ENCODE results near the gene AOAH.

The AOAH gene

GRCh38 chr7:36638586-36639263, 85.6 kb downstream of the AOAH start:
- H3K4me2 ChIP-seq, result peak overlapping the region; percentile 74
- H3K27ac ChIP-seq, result no peak overlapping the region; the same call in 1 of the 2 replicates
- TF ChIP-seq Cebpa-rat (IDR thresholded peaks at IDR 0.05), result no peak
- H3K9ac ChIP-seq, result no peak overlapping the region; the same call in 1 of the 2 replicates
- peaks cover 63% of the 10 kb centered on the region for H3K4me1 ChIP-seq
- no peak overlapping the region for H3K4me3 ChIP-seq
- no peaks in the 10 kb centered on the region for H3K9me3 ChIP-seq
- H3K36me3 ChIP-seq, result no peaks in the 10 kb centered on the region
- H3K27me3 ChIP-seq, result no peaks in the 10 kb centered on the region
- H4K20me1 ChIP-seq, result no peaks in the 10 kb centered on the region

- H4K20me1 ChIP-seq, result no peaks in the 10 kb centered on the region
- no peak overlapping the region for H3K4me3 ChIP-seq
- no peaks in the 10 kb centered on the region for H3K36me3 ChIP-seq
- H3K9ac ChIP-seq, result no peak overlapping the region
- H3K9me3 ChIP-seq, result no peaks in the 10 kb centered on the region
- TF ChIP-seq Cebpa-rat (IDR thresholded peaks at IDR 0.05), result no peak
- H3K27me3 ChIP-seq, result no peaks in the 10 kb centered on the region
- H3K27ac ChIP-seq, result no peak overlapping the region
- H3K4me1 ChIP-seq, result peaks cover 63% of the 10 kb centered on the region
- peak overlapping the region; percentile 74 for H3K4me2 ChIP-seq
These were observed 86.2 kb downstream of the AOAH start for GRCh38 chr7:36638140-36638539.

- 0 out of 2 replicates have a peak overlapping the region, but pooled peaks have one; percentile 4 for H3K4me2 ChIP-seq
- no peaks in the 10 kb centered on the region for H3K36me3 ChIP-seq
- H3K9ac ChIP-seq, result no peak overlapping the region
- H3K27ac ChIP-seq, result no peak overlapping the region
- no peaks in the 10 kb centered on the region for H3K9me3 ChIP-seq
- no peak for TF ChIP-seq Cebpa-rat (IDR thresholded peaks at IDR 0.05)
- H3K27me3 ChIP-seq, result no peaks in the 10 kb centered on the region
- H4K20me1 ChIP-seq, result no peaks in the 10 kb centered on the region
- H3K4me1 ChIP-seq, result peaks cover 57% of the 10 kb centered on the region
- no peak overlapping the region for H3K4me3 ChIP-seq
These were observed 86.9 kb downstream of the AOAH start for GRCh38 chr7:36637417-36637816.

DNA sequence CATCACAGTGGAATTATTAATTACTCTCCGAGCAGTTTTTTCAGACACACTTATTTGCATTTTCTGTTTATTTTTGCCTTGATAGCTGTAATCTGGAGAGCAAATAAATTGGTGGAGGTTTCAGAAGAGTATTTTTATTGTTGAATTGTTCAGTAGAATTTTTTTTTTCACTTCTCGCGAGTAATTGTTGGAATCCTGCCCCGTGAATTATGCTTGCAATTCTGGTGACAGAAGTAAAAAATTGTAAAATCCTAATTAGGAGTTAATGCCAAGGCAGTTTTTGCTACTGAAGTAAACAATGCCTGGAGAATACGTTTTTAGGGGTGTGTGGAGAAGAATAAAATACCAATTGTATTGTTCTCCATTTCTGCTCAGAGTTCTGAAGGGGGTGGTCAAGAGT, 88.2 kb downstream of the AOAH start:
- no peaks in the 10 kb centered on the region for H4K20me1 ChIP-seq
- H3K27ac ChIP-seq, result no peak overlapping the region
- H3K36me3 ChIP-seq, result no peaks in the 10 kb centered on the region
- TF ChIP-seq Cebpa-rat (IDR thresholded peaks at IDR 0.05), result no peak
- H3K4me2 ChIP-seq, result no peak overlapping the region
- peaks cover 47% of the 10 kb centered on the region for H3K4me1 ChIP-seq
- H3K9me3 ChIP-seq, result no peaks in the 10 kb centered on the region
- no peak overlapping the region for H3K9ac ChIP-seq
- no peaks in the 10 kb centered on the region for H3K27me3 ChIP-seq
- no peak overlapping the region for H3K4me3 ChIP-seq

DNA sequence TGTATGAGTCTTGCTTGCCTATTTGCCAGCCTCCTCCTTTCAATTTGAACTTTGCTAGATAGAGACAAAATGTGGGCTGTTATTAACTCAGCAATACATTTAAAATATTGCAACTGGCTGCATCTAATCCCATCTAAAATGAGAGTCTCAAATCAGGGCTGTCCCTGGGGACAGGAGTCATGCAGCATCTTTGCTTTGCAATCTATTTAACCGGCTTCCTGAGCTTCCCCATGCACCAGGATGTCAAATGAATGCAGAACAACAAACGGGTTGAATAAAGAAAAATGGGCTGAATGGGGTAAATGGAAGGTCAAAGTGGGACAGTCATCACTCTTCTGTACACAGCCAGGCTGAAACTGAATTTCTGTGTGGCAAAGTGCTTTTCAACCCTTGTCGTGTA, 89.2 kb downstream of the AOAH start:
- H3K36me3 ChIP-seq, result no peaks in the 10 kb centered on the region
- H4K20me1 ChIP-seq, result no peaks in the 10 kb centered on the region
- H3K9me3 ChIP-seq, result no peaks in the 10 kb centered on the region
- no peak for TF ChIP-seq Cebpa-rat (IDR thresholded peaks at IDR 0.05)
- H3K9ac ChIP-seq, result no peak overlapping the region
- no peaks in the 10 kb centered on the region for H3K27me3 ChIP-seq
- no peak overlapping the region for H3K27ac ChIP-seq
- H3K4me1 ChIP-seq, result peaks cover 37% of the 10 kb centered on the region
- no peak overlapping the region for H3K4me3 ChIP-seq
- peak overlapping the region; percentile 4; the same call in 1 of the 2 replicates for H3K4me2 ChIP-seq

- Histone ChIP-seq H3K27me3 (no peaks in the 10 kb centered on the region), H3K4me2 (no peak overlapping the region), H4K20me1 (no peaks in the 10 kb centered on the region), H3K27ac (no peak overlapping the region), H3K4me1 (peaks cover 20% of the 10 kb centered on the region), H3K9me3 (no peaks in the 10 kb centered on the region), H3K9ac (no peak overlapping the region), H3K4me3 (no peak overlapping the region), H3K36me3 (no peaks in the 10 kb centered on the region)
- no peak for TF ChIP-seq Cebpa-rat (IDR thresholded peaks at IDR 0.05)
These were observed 90.9 kb downstream of the AOAH start for GRCh38 chr7:36633377-36633776.

DNA sequence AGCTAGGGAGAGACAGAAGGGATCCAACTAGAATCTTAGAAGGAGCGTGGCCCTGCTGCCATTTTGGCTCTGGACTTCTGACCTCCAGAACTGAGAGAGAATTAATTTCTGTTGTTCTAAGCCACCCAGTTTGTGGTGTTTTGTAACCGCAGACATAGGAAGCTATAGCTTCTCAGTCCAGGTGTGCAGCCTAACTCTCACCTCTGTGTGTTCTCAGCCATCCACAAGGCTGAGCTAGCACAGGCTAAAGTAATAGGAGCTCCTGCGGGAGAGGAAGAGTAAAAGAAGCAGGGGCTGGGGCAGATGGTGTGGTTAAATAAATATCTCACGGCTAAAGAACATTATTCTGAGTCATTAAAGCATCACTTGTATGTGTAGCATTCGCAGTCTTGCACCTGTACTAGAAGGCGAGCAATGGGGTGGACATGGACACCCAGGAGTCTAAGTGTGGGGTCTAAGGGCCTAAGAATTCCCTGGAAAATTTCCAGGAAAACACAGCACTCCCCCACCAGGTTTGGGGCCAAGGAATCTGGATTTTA, 94.1 kb downstream of the AOAH start:
- no peak overlapping the region for H3K27ac ChIP-seq
- no peak for TF ChIP-seq Cebpa-rat (IDR thresholded peaks at IDR 0.05)

GRCh38 chr7:36629351-36629750, 94.9 kb downstream of the AOAH start:
- H3K27me3 ChIP-seq, result no peaks in the 10 kb centered on the region

More for the DNA sequence above, 94.1 kb downstream of the AOAH start:
- Histone ChIP-seq H3K9ac (no peak overlapping the region), H3K4me1 (peaks cover 10% of the 10 kb centered on the region), H3K27me3 (no peaks in the 10 kb centered on the region), H3K4me2 (no peak overlapping the region), H4K20me1 (no peaks in the 10 kb centered on the region), H3K9me3 (no peaks in the 10 kb centered on the region), H3K4me3 (no peak overlapping the region), H3K36me3 (no peaks in the 10 kb centered on the region)

DNA sequence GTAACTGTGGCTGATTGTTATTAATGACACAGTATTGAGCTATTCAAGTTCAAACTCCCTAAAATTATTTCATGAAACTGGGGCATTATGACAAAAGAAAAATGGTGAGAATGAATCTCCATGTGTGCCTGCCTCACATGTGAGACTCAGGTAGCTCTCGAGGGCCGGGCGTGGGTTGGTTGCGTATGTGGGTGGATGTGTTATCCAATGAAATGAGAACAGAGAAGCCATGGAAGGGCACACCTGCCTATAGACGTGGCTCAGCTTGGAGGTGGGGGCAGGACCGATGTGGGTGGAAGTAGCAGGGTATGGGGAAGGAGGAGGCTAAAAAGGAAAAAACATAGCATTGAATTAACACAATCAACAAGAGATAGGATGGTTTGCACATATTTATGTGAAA, 96.5 kb downstream of the AOAH start:
- no peak overlapping the region for H3K4me3 ChIP-seq
- no peak overlapping the region for H3K9ac ChIP-seq
- TF ChIP-seq Cebpa-rat (IDR thresholded peaks at IDR 0.05), result no peak
- H3K4me2 ChIP-seq, result no peak overlapping the region
- no peak overlapping the region for H3K27ac ChIP-seq
- H3K9me3 ChIP-seq, result no peaks in the 10 kb centered on the region
- no peaks in the 10 kb centered on the region for H3K36me3 ChIP-seq
- H4K20me1 ChIP-seq, result no peaks in the 10 kb centered on the region
- H3K4me1 ChIP-seq, result peaks cover 23% of the 10 kb centered on the region
- H3K27me3 ChIP-seq, result no peaks in the 10 kb centered on the region

More at GRCh38 chr7:36629351-36629750, 94.9 kb downstream of the AOAH start:
- peaks cover 13% of the 10 kb centered on the region for H3K4me1 ChIP-seq
- H3K4me2 ChIP-seq, result no peak overlapping the region
- H3K36me3 ChIP-seq, result no peaks in the 10 kb centered on the region
- TF ChIP-seq Cebpa-rat (IDR thresholded peaks at IDR 0.05), result no peak
- no peak overlapping the region for H3K4me3 ChIP-seq
- no peak overlapping the region for H3K9ac ChIP-seq
- H3K9me3 ChIP-seq, result no peaks in the 10 kb centered on the region
- H3K27ac ChIP-seq, result no peak overlapping the region
- no peaks in the 10 kb centered on the region for H4K20me1 ChIP-seq

- Histone ChIP-seq H3K9me3 (no peaks in the 10 kb centered on the region), H4K20me1 (no peaks in the 10 kb centered on the region), H3K4me3 (no peak overlapping the region), H3K4me1 (peaks cover 23% of the 10 kb centered on the region), H3K27me3 (no peaks in the 10 kb centered on the region), H3K36me3 (no peaks in the 10 kb centered on the region), H3K9ac (no peak overlapping the region), H3K27ac (no peak overlapping the region), H3K4me2 (no peak overlapping the region)
- TF ChIP-seq Cebpa-rat (IDR thresholded peaks at IDR 0.05), result no peak
These were observed 98.2 kb downstream of the AOAH start for GRCh38 chr7:36626111-36626510.

Measured in BLaER1 (cell line).